ENCODE results near the gene PTS. TPM values are rescaled to one million over a fixed set of nuclear protein-coding genes. Genes with fewer than 3 reads are reported as not detected.

PTS gene
- total RNA-seq, 1 donor: 52.2 TPM

DNA sequence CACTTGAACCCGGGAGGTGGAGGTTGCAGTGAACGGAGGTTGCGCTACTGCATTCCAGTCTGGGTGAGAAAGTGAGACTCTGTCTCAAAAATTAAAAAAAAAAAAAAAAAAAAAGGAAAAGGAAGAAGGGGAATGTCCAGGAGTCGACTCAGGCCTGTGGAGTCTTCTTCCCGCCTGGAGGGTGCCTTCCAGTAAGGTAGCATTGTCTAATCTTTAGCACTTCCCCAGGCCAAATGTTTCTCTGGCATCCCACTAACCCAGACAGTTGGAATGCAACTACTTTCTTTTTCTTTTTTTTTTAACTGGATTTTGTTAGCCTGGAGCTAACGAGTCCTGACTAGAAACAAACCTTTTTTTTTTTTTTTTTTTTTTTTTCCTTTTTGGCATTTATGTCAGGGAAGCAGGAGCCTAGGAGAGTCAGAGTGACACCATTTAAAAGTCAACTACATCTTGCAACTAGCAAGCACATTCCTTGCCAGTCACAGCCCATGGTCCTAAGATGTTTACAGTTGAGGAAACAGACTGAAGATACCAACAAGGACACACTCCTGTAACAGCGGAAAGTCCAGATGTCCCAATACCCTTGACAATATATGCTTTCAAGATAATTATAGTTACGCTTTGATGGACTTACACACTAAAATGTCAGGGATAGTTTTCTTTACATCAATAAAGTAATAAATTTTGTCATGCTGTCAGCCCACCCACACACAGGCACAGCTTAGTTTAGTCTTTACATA is 23.8 kb downstream of the PTS start:
- TF ChIP-seq CTCF (IDR thresholded peaks at IDR 0.05; ENCODE audit: insufficient read depth, low read length): no peak
- peak; percentile 59 for DNase-seq (ENCODE audit: low read depth)

DNA sequence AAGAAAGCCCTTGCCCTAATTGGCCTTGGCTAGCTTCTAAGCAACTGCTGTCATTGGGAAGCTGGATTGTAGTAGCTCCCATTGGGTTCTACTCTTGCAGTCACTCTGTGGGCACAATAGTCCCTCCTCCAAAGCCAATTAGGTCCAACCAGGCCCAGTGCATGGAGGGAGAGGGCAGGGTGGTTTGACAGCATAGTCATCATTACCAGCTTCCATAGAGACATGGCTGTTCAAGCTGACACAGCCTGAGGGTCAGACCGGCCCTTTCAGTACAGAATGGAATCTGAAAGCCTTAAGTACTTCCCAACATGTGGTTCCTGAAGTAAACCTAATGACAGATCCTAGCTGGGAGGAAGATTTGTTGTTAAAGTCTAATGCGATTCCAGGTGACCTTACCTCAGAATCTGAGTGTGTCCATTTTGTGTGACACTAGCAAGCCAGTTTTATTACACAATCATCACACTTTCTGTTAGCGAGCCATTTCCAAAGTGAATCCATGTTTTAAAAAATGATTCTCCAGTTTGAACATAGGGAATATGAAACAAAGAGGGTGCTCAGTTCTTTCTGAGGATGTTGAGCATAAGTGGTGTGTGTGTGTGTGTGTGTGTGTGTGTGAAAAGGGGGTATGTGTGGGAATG is 27.5 kb downstream of the PTS start:
- no peak for TF ChIP-seq CTCF (IDR thresholded peaks at IDR 0.05; ENCODE audit: insufficient read depth, low read length)
- DNase-seq (ENCODE audit: low read depth): no peak
- no peak overlapping the region for H3K4me3 ChIP-seq (ENCODE audit: low read depth, low read length)

More for the DNA sequence above, 23.8 kb downstream of the PTS start:
- H3K4me3 ChIP-seq (ENCODE audit: low read depth, low read length): no peak overlapping the region

DNA sequence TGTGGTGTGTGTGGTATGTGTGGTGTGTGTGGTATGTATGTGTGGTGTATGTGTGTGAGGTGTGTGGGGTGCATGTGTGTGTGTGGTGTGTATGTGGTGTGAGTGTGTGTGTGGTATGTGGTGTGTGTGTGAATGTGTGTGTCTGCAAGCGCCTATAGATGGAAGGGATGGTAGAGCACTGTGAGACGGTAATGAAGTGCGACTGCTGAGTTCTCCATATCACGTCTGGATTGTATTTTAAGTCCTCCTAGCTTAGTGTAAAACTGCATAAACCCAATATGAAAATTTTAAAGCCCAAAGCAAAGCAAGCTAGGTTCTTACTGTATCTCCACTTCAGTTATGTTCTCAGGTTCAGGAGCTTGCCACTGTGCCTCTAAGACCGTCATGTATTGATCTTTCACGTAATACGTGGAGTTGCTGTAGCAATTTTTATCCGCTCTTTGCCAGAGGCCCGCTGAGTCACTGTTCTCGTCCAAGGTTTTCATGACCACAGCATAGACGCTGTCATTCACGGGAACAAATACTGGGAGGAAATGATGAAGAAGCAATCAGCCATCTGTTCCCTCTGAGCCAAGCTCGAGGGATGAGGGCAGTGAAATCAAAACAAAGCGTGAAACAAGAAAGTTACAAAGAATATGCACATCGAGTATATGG is 29.0 kb downstream of the PTS start:
- no peak for TF ChIP-seq CTCF (IDR thresholded peaks at IDR 0.05; ENCODE audit: insufficient read depth, low read length)
- DNase-seq (ENCODE audit: low read depth): peak; percentile 73
- no peak overlapping the region for H3K4me3 ChIP-seq (ENCODE audit: low read depth, low read length)

DNA sequence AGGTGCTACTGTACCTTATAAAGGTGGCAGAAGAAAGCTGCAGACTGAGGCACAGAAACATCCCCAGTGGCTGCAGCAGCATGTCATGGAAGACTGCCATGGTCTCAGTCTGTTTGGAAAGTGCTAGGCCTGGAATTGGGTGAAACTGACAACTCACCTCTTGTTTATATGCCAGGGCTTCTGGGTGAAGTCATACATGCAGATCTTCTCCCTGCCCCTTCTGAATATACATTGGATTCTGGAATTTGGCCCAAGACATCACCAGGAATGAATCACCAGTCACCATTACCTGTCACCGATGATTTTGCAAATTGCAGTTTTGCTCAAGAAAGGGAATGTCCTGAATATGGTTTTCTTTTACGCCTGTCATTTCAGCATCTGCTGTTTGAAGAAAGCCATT is 34.3 kb downstream of the PTS start, which contains the start of gene PLET1:
Gene PLET1 (minus strand): TSS at position 371 of the 400 bp plus-strand sequence. CDS start 271 bp downstream, at position 100.
- H3K4me3 ChIP-seq (ENCODE audit: low read depth, low read length): no peak within 1 kb of the TSS
- no peak for DNase-seq (ENCODE audit: low read depth)
- TF ChIP-seq CTCF (IDR thresholded peaks at IDR 0.05; ENCODE audit: insufficient read depth, low read length): no peak

- DNase-seq (ENCODE audit: low read depth): no peak
- TF ChIP-seq CTCF (IDR thresholded peaks at IDR 0.05; ENCODE audit: insufficient read depth, low read length): no peak
- H3K4me3 ChIP-seq (ENCODE audit: low read depth, low read length): no peak overlapping the region
Measured at GRCh38 chr11:112265659-112266409, 39.6 kb downstream of the PTS start.

DNA sequence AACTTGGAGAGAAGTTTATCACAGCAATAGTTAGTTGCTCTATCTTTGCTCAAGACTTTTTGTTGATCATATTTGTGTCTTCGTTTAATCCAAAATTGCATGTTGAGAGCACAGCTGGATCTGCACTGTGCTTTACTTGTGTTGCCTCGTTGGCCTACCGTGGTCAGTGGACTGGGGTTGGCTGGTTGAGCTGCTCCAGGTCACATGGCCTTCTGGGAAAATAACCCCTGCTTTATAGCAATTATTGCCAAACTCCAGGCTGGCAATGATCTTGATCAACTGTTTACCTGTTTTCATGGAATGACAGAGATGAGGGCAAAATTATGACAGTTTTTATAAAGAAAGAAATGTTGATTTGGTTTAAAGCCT is 40.2 kb downstream of the PTS start:
- no peak for TF ChIP-seq CTCF (IDR thresholded peaks at IDR 0.05; ENCODE audit: insufficient read depth, low read length)
- no peak for DNase-seq (ENCODE audit: low read depth)

More for the DNA sequence above, 40.2 kb downstream of the PTS start:
- H3K4me3 ChIP-seq (ENCODE audit: low read depth, low read length): no peak overlapping the region

All from fibroblast of the aortic adventitia (primary cell).